Small intestine (tissue), 7 donors: Measurements from ENCODE around the gene BEND5. TPM values are rescaled to one million over a fixed set of nuclear protein-coding genes. Genes with fewer than 3 reads are reported as not detected.

Experiments used
- DNase-seq, 2 donors: peaks; one replicate each; pipeline versions ENCODE4 v3.0.0 to v3.0.0-alpha.2; 2013
- FAIRE-seq: peaks from 2 replicates; lab custom pipeline; 2012; peaks lifted over from hg19 to GRCh38; lab: Jason Lieb, UNC
- H3K27ac ChIP-seq, 3 donors: one replicate each; pipeline ENCODE4 v1.5.1; 2013; ENCODE audit warnings: low read length in 2 of 3, mild to moderate bottlenecking in 2 of 3, control low read depth in 1 of 3, inconsistent platforms in 1 of 3, low read depth in 1 of 3, moderate library complexity in 1 of 3
- H3K27me3 ChIP-seq, 3 donors: one replicate each; pipeline ENCODE4 v1.6.1; 2013; ENCODE audit warnings: low read length in 3 of 3, inconsistent platforms in 1 of 3; ENCODE audit not compliant: control insufficient read depth in 3 of 3, insufficient read depth in 3 of 3
- H3K36me3 ChIP-seq, 3 donors: one replicate each; pipeline ENCODE4 v1.6.1; 2013; ENCODE audit warnings: low read length in 3 of 3, inconsistent platforms in 1 of 3, low read depth in 1 of 3, mild to moderate bottlenecking in 1 of 3, moderate library complexity in 1 of 3; ENCODE audit not compliant: control insufficient read depth in 3 of 3, insufficient read depth in 2 of 3
- H3K4me1 ChIP-seq, 3 donors: one replicate each; pipeline ENCODE4 v1.6.1; 2013; ENCODE audit warnings: low read length in 2 of 3, inconsistent platforms in 1 of 3, low read depth in 1 of 3, mild to moderate bottlenecking in 1 of 3, moderate library complexity in 1 of 3; ENCODE audit not compliant: control insufficient read depth in 3 of 3, insufficient read depth in 2 of 3
- H3K4me3 ChIP-seq, 3 donors: one replicate each; pipeline ENCODE4 v1.5.1; 2013; ENCODE audit warnings: low read length in 3 of 3, control low read depth in 1 of 3, inconsistent platforms in 1 of 3, low read depth in 1 of 3, mild to moderate bottlenecking in 1 of 3, moderate library complexity in 1 of 3
- H3K9me3 ChIP-seq, 2 donors: one replicate each; pipeline ENCODE4 v1.6.1; 2013; ENCODE audit warnings: low read depth in 1 of 2, low read length in 1 of 2; ENCODE audit not compliant: control insufficient read depth in 2 of 2, insufficient read depth in 1 of 2
- WGBS, 3 donors: extraction: QIAGEN DNeasy Blood & Tissue Kit; methylation state at CpG; one replicate each; pipeline ENCODE4 v1.1.7; 2013; 5-methylcytosine and 5-hydroxymethylcytosine counted together
- polyA plus RNA-seq, 4 donors: library from polyadenylated mRNA; stranded (reverse) in 3 of 4; unstranded in 1 of 4; fragments of 200-250 nt in 3 of 4; fragments of 120-200 nt in 1 of 4; gene quantifications; one replicate each; pipeline versions ENCODE4 v1.2.1 to v1.2.3, GENCODE V29; 2013
- donor health status: healthy with polysubstance abuse.
- donor health status: control.
- donor health status: control.
- donor health status: Bipolar disorder and iron deficiency.
- donor health status: healthy.

BEND5 gene
- polyA plus RNA-seq, 4 donors, result 0.45 to 4.7 (median 2.9) TPM

- H3K36me3 ChIP-seq, result peaks cover 0 to 15% (median 0%) of the 10 kb centered on the region in 3 donors
- no peak overlapping the region for H3K27ac ChIP-seq
- FAIRE-seq (no peak), DNase-seq (no peak)
- 84 to 92% (median 91%) methylated on average over 2 of the region's 2 CpGs for WGBS, 3 donors
- no peak overlapping the region for H3K4me3 ChIP-seq
- no peaks in the 10 kb centered on the region for H3K9me3 ChIP-seq
- no peaks in the 10 kb centered on the region for H3K27me3 ChIP-seq
- H3K4me1 ChIP-seq, result no peaks in the 10 kb centered on the region
Observed at GRCh38 chr1:48744032-48744431, 32.7 kb downstream of the BEND5 start.

DNA sequence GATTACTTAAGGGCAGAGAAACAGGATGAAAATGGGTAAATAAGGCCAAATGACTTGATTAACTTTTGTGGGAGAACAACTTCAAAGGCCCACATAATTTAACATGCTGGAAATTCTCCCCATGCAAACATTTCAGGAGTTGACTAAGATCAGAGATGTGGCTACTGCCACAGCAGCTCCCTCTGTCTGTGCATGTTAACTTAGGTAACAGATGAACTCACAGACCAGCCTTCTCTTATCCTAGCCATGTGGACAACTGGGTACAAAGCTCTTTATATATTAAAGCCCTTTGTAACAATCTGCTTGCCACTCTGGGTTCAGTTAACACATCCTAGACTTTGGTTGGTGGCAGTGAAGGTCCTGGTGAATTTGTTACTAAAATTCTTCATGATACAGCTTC, 33.2 kb downstream of the BEND5 start:
- H3K27me3 ChIP-seq, result no peaks in the 10 kb centered on the region
- H3K27ac ChIP-seq, result no peak overlapping the region
- no peak for DNase-seq
- no peak for FAIRE-seq
- peaks cover 0 to 14% (median 0%) of the 10 kb centered on the region in 3 donors for H3K36me3 ChIP-seq
- no peak overlapping the region for H3K4me3 ChIP-seq
- no peaks in the 10 kb centered on the region for H3K4me1 ChIP-seq
- H3K9me3 ChIP-seq, result no peaks in the 10 kb centered on the region

DNA sequence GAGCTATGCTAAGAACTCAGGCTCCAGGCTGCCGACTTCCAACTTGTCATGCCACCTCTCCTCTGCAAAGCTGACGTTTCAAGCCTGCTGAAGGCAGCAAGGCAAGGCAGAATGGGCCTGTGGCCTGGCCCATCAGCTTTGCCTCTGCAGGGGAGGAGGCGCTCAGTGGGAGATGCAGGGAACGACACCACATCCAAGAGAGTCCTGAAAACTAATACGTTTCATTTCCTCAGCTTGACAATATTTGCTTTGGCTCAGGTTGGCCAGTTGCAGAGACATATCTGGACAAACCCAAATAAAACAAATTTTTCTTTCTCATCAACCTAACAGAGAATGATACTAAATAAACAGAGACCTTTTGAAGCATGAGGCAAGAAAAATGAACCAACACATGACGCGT, 35.3 kb downstream of the BEND5 start:
- WGBS, 3 donors, result 87 to 91% (median 90%) methylated on average over 7 of the region's 7 CpGs
- H3K27ac ChIP-seq, result no peak overlapping the region
- FAIRE-seq, result no peak
- no peaks in the 10 kb centered on the region for H3K9me3 ChIP-seq
- no peaks in the 10 kb centered on the region for H3K4me1 ChIP-seq
- H3K36me3 ChIP-seq, result peaks cover 0 to 10% (median 0%) of the 10 kb centered on the region in 3 donors
- H3K27me3 ChIP-seq, result no peaks in the 10 kb centered on the region
- no peak for DNase-seq
- no peak overlapping the region for H3K4me3 ChIP-seq

- H3K27ac ChIP-seq, result no peak overlapping the region
- H3K4me3 ChIP-seq, result no peak overlapping the region
- DNase-seq (no peak), FAIRE-seq (no peak)
- H3K4me1 ChIP-seq, result no peaks in the 10 kb centered on the region
- peaks cover 0 to 16% (median 4%) of the 10 kb centered on the region in 3 donors for H3K36me3 ChIP-seq
- no peaks in the 10 kb centered on the region for H3K9me3 ChIP-seq
- whole genome bisulfite sequencing, 3 donors, result 79 to 82% (median 81%) methylated on average over 3 of the region's 3 CpGs
- no peaks in the 10 kb centered on the region for H3K27me3 ChIP-seq
Observed at GRCh38 chr1:48740621-48741020, 36.1 kb downstream of the BEND5 start.

DNA sequence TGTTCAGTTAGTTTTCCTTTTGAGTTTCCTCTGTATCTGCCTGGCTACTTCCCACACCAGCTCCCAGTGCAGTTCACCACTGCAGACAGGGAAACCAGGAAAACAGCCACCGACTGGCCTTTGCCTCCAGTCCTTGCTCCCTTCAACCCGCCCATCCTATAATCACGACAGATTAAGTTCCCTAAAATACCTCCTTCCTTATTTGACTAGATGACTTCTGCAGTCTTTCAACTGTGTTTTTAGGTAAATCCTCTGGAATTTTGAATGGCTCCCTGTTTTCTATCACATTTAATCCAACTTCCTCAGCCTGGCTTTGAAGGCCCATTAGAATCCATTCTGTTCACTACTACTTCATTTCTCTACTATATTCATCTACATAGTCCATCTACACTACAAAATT, 37.6 kb downstream of the BEND5 start:
- FAIRE-seq (no peak), DNase-seq (peak in 1 of 2 donors; percentile 14)
- Histone ChIP-seq H3K36me3 (peaks cover 0 to 20% (median 4%) of the 10 kb centered on the region in 3 donors), H3K9me3 (no peaks in the 10 kb centered on the region), H3K27ac (no peak overlapping the region), H3K4me1 (no peaks in the 10 kb centered on the region), H3K4me3 (no peak overlapping the region), H3K27me3 (no peaks in the 10 kb centered on the region)
- 34 to 53% (median 44%) methylated on average over 3 of the region's 3 CpGs for WGBS, 3 donors

DNA sequence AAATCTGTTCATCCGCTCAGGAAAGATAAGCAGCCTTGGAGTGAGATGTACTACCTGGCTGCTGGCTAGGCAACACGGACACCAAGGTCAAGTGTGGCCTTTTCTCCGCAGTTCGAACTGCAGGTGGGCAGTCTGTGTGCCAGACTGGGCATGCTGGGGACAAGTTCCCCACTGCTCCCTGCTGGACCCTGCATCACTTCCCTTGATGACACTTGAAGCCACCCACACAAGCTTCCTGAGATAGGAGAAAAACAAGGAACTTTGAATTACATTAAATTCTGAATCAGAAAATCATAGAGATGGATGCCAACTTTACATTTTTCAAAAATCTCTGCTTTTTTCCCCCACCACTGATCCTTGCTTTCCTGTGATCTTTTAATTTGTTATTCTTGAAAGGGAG, 38.3 kb downstream of the BEND5 start:
- FAIRE-seq (no peak), DNase-seq (peak in 1 of 2 donors; percentile 15)
- Histone ChIP-seq H3K36me3 (peaks cover 0 to 23% (median 4%) of the 10 kb centered on the region in 3 donors), H3K9me3 (no peaks in the 10 kb centered on the region), H3K4me3 (no peak overlapping the region), H3K27ac (no peak overlapping the region), H3K4me1 (no peaks in the 10 kb centered on the region), H3K27me3 (no peaks in the 10 kb centered on the region)
- WGBS, 3 donors, result 42 to 68% (median 58%) methylated on average over 4 of the region's 4 CpGs

DNA sequence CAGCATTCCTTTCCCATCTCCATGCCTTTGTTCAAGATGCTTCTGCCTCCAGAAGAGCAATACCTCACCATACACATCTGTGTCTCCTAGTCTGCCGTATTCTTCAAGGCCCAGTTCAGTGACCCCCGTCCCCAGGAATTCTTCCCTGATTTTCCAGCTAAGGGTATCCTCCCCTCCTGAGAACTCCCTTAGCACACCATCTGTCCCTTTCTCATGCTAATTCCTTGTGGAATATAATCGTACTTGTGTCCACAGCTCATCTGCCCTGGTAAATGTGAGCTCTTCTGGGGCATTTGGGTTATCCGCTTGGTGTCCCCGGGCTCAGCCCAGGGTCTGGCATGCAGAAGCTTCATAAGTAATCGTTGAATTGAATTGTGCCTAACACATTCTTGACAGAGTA, 40.9 kb downstream of the BEND5 start:
- DNase-seq (no peak), FAIRE-seq (no peak)
- Histone ChIP-seq H3K4me3 (no peak overlapping the region), H3K27ac (no peak overlapping the region), H3K36me3 (peaks cover 0 to 26% (median 4%) of the 10 kb centered on the region in 3 donors), H3K27me3 (no peaks in the 10 kb centered on the region), H3K9me3 (no peaks in the 10 kb centered on the region), H3K4me1 (no peaks in the 10 kb centered on the region)
- WGBS, 3 donors, result 87 to 92% (median 91%) methylated on average over 6 of the region's 6 CpGs

- H3K9me3 ChIP-seq, result no peaks in the 10 kb centered on the region
- no peak overlapping the region for H3K4me3 ChIP-seq
- 64 to 77% (median 77%) methylated on average over 10 of the region's 10 CpGs for WGBS, 3 donors
- no peak for DNase-seq
- FAIRE-seq, result no peak
- no peaks in the 10 kb centered on the region for H3K27me3 ChIP-seq
- no peak overlapping the region for H3K27ac ChIP-seq
- H3K36me3 ChIP-seq, result peaks cover 0 to 15% (median 2%) of the 10 kb centered on the region in 3 donors
- no peaks in the 10 kb centered on the region for H3K4me1 ChIP-seq
Observed at GRCh38 chr1:48730164-48730910, 46.4 kb downstream of the BEND5 start.

DNA sequence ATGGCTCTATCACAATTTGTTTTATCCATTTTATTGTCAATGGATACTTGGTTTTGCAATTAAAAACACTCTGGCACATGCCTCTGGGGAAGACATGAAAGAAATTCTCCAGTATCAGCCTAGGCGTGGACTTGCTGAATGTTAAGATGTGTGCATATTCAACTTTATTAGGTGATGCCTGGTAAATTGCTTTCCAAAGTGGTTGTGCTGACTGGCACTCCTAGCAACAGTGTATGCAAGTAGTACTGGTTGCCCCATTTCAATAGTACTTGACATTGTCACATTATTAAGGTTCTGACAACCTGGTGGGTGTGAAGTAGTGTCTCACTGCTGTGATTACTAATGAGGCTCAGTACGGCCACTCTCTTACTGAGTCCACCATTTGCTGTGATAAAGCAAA, 48.1 kb downstream of the BEND5 start:
- no peaks in the 10 kb centered on the region for H3K27me3 ChIP-seq
- no peaks in the 10 kb centered on the region for H3K9me3 ChIP-seq
- no peak overlapping the region for H3K27ac ChIP-seq
- FAIRE-seq, result no peak
- WGBS, 3 donors, result 87 to 96% (median 91%) methylated on average over 2 of the region's 2 CpGs
- no peak overlapping the region for H3K4me3 ChIP-seq
- H3K4me1 ChIP-seq, result no peaks in the 10 kb centered on the region
- DNase-seq, result no peak
- peaks cover 0 to 6% (median 2%) of the 10 kb centered on the region in 3 donors for H3K36me3 ChIP-seq
